HG02973 (cell line): ENCODE results near the gene MAOA.

Experiments used
- ATAC-seq: cut with Tn5 transposase; IDR thresholded peaks from one replicate; pipeline ENCODE4 v1.9.1; 2021; ENCODE audit warnings: moderate library complexity; ENCODE audit not compliant: unreplicated experiment

Gene MAOA

GRCh38 chrX:43750248-43750676, 94.2 kb downstream of the MAOA start:
- peak; percentile 78 for ATAC-seq

- ATAC-seq, result no peak
Measured at GRCh38 chrX:43753637-43754036, 97.5 kb downstream of the MAOA start.

- no peak for ATAC-seq
Measured at GRCh38 chrX:43756076-43756475, 100.0 kb downstream of the MAOA start.

GRCh38 chrX:43758044-43758443, 101.9 kb downstream of the MAOA start:
- no peak for ATAC-seq

- ATAC-seq, result no peak
Measured at GRCh38 chrX:43785930-43786591, 130.0 kb downstream of the MAOA start.
